Esophagus muscularis mucosa (tissue), 4 donors: ENCODE results near the gene REM1. TPM values are rescaled to one million over a fixed set of nuclear protein-coding genes. Genes with fewer than 3 reads are reported as not detected.

Experiments used
- DNase-seq: peaks from one replicate; pipeline ENCODE4 v3.0.0-alpha.2; 2017; ENCODE audit errors: extremely low spot score
- H3K27ac ChIP-seq, 4 donors: fragments of 200-600 bp; sonication (generic); replicated peaks in 1 of 4; 1 replicate in 3 of 4; 2 replicates in 1 of 4; pipeline ENCODE4 v1.5.1; 2016 to 2019; ENCODE audit warnings: mild to moderate bottlenecking in 1 of 4
- H3K27me3 ChIP-seq, 4 donors: fragments of 200-600 bp; sonication (generic); one replicate each; pipeline versions ENCODE4 v1.5.1 to v1.6.0; 2016 to 2019
- H3K36me3 ChIP-seq, 4 donors: fragments of 200-600 bp; sonication (generic); one replicate each; pipeline ENCODE4 v1.5.1; 2016 to 2019
- H3K4me1 ChIP-seq, 4 donors: fragments of 200-600 bp; sonication (generic); one replicate each; pipeline ENCODE4 v1.5.1; 2016 to 2019
- H3K4me3 ChIP-seq, 4 donors: fragments of 200-600 bp; sonication (generic); 1 replicate in 2 of 4; 2 replicates in 2 of 4; pipeline ENCODE4 v1.5.1; 2016 to 2019; ENCODE audit warnings: mild to moderate bottlenecking in 4 of 4, moderate library complexity in 1 of 4
- H3K9me3 ChIP-seq, 4 donors: fragments of 200-600 bp; sonication (generic); 1 replicate in 3 of 4; 2 replicates in 1 of 4; pipeline ENCODE4 v1.5.1; 2016 to 2019
- CTCF ChIP-seq, 3 experiments: fragments of 200-600 bp in 2 of 3; fragments of 450-650 bp in 1 of 3; sonication (generic) in 2 of 3; IDR thresholded peaks; one replicate each; pipeline ENCODE4 v1.5.1; 2017 to 2019; ENCODE audit warnings: antibody characterized with exemption in 3 of 3, mild to moderate bottlenecking in 2 of 3, moderate library complexity in 1 of 3
- EP300 ChIP-seq: sonication (generic); formaldehyde crosslinking; IDR thresholded peaks from one replicate; pipeline ENCODE4 v1.6.1; 2017; ENCODE audit warnings: antibody characterized with exemption
- POLR2A ChIP-seq: fragments of 450-650 bp; IDR thresholded peaks from one replicate; pipeline ENCODE4 v1.6.1; 2017; ENCODE audit warnings: antibody characterized with exemption, moderate library complexity, mild to moderate bottlenecking, low read depth
- POLR2AphosphoS5 ChIP-seq, 2 donors: sonication (generic); formaldehyde crosslinking; IDR thresholded peaks; one replicate each; pipeline ENCODE4 v1.6.1; 2017; ENCODE audit warnings: antibody characterized with exemption in 2 of 2
- WGBS: methylation state at CpG from one replicate; pipeline ENCODE4 v1.1.5; 2018; 5-methylcytosine and 5-hydroxymethylcytosine counted together
- intact Hi-C: fragments of 100-400 bp; cut with DNase I; formaldehyde crosslinking; loops from one replicate; pipeline ENCODE4 v1.15.1; 2023
- total RNA-seq, 4 donors: library from RNA; depleted of rRNA; stranded (reverse); fragments of >200 nt; gene quantifications; one replicate each; pipeline versions ENCODE4 v1.1.0 to v1.2.1, GENCODE V29; 2016

Gene REM1
- total RNA-seq, 4 donors from 2014 or later, result 3.7 to 10.2 (median 7.1) TPM

GRCh38 chr20:31475472-31476293 lies 595 bp downstream of the REM1 start:
- intact Hi-C loops, result no loop called here
- H3K4me1 ChIP-seq, result peaks cover 8 to 39% (median 23%) of the 10 kb centered on the region in 4 donors
- no peak for TF ChIP-seq POLR2A
- TF ChIP-seq CTCF (IDR thresholded peaks at IDR 0.05), result no peak
- TF ChIP-seq POLR2AphosphoS5 (IDR thresholded peaks at IDR 0.05), result no peak
- no peak for TF ChIP-seq EP300

DNA sequence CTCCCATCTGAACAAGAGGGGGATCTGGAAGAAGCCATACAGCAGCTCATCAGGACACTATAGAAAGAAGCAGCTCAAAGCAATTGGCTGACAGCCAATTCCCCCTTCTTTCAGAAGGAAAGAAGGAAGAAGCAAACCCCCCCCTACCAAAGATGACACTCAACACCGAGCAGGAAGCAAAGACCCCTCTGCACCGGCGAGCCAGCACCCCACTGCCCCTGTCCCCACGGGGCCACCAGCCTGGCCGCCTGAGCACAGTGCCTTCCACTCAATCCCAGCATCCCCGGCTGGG lies 1.2 kb downstream of the REM1 start:
- peak overlapping the region; percentile 41 to 77 (median 68) for H3K27ac ChIP-seq
- peak overlapping the region; percentile 52 to 66 (median 60) for H3K4me3 ChIP-seq
- TF ChIP-seq POLR2AphosphoS5 (IDR thresholded peaks at IDR 0.05), result no peak
- TF ChIP-seq CTCF (IDR thresholded peaks at IDR 0.05), result no peak
- no peak for TF ChIP-seq POLR2A
- no peak for TF ChIP-seq EP300
- WGBS, result 86% methylated on average over 6 of the region's 6 CpGs
- intact Hi-C loops, result no loop called here
- no peaks in the 10 kb centered on the region for H3K36me3 ChIP-seq
- DNase-seq, result no peak
- H3K9me3 ChIP-seq, result no peaks in the 10 kb centered on the region
- H3K27me3 ChIP-seq, result peaks cover 0 to 21% (median 8%) of the 10 kb centered on the region in 4 donors
- peaks cover 8 to 39% (median 23%) of the 10 kb centered on the region in 4 donors for H3K4me1 ChIP-seq

More at GRCh38 chr20:31475472-31476293, 595 bp downstream of the REM1 start:
- Histone ChIP-seq H3K4me3 (peak overlapping the region; percentile 52 to 66 (median 60)), H3K27ac (peak overlapping the region; percentile 67 to 77 (median 74)), H3K36me3 (no peaks in the 10 kb centered on the region), H3K9me3 (no peaks in the 10 kb centered on the region), H3K27me3 (peaks cover 0 to 21% (median 8%) of the 10 kb centered on the region in 4 donors)
- 14% methylated on average over 21 of the region's 29 CpGs for WGBS
- no peak for DNase-seq

DNA sequence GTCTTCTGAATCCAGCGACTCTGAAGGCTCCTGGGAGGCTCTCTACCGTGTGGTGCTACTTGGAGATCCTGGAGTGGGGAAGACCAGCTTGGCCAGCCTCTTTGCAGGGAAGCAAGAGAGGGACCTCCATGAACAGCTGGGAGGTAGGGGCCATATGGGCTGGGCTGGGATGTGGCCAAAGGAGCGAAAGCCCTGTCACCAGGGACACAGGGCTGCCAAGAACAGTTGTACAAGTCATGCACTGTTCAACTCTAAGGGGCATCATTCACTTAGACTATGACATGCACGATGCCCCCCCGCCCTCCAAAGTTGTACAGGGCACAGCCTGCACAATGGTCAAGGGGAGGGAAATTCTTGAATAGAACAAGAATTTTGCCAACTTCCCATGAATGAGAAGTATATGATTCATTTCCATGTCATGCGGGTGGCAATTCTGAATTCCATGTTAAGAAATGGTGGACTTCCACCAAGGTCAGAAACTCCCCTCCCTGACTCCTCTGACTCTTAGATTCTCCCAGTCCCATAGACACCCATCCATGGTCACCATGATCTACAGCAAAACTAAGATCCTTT lies 1.6 kb downstream of the REM1 start:
- peak overlapping the region; percentile 52 to 66 (median 60) for H3K4me3 ChIP-seq
- H3K4me1 ChIP-seq, result peaks cover 8 to 39% (median 23%) of the 10 kb centered on the region in 4 donors
- no peak for TF ChIP-seq CTCF (IDR thresholded peaks at IDR 0.05)
- TF ChIP-seq EP300, result no peak
- TF ChIP-seq POLR2AphosphoS5 (IDR thresholded peaks at IDR 0.05), result no peak
- no peak for TF ChIP-seq POLR2A
- no peaks in the 10 kb centered on the region for H3K9me3 ChIP-seq
- intact Hi-C loops, result no loop called here
- no peaks in the 10 kb centered on the region for H3K36me3 ChIP-seq
- peak overlapping the region; percentile 44 to 77 (median 68) for H3K27ac ChIP-seq
- DNase-seq, result no peak
- 76% methylated on average over 4 of the region's 6 CpGs for WGBS
- peaks cover 0 to 21% (median 8%) of the 10 kb centered on the region in 4 donors for H3K27me3 ChIP-seq

GRCh38 chr20:31484001-31484400 lies 8.9 kb downstream of the REM1 start:
- Histone ChIP-seq H3K9me3 (no peaks in the 10 kb centered on the region), H3K4me1 (peaks cover 10 to 25% (median 20%) of the 10 kb centered on the region in 4 donors), H3K27ac (peak overlapping the region; percentile 50 to 78 (median 68)), H3K27me3 (no peaks in the 10 kb centered on the region), H3K36me3 (no peaks in the 10 kb centered on the region), H3K4me3 (no peak overlapping the region)
- intact Hi-C loops, result no loop called here
- 51% methylated on average over 18 of the region's 36 CpGs for WGBS
- no peak for DNase-seq
- TF ChIP-seq EP300 (no peak), POLR2AphosphoS5 (IDR thresholded peaks at IDR 0.05) (no peak), CTCF (IDR thresholded peaks at IDR 0.05) (no peak), POLR2A (no peak)
